Measurements from ENCODE around the gene TMEM170B.

TMEM170B gene

GRCh38 chr6:11586117-11586516 is 48.6 kb downstream of the TMEM170B start:
- Histone ChIP-seq H3K36me3 (ENCODE audit: insufficient read depth, low read length) (no peaks in the 10 kb centered on the region), H3K27ac (ENCODE audit: low read length) (no peak overlapping the region), H3K9me3 (ENCODE audit: insufficient read depth, low read length, severe bottlenecking) (no peaks in the 10 kb centered on the region), H3K4me1 (ENCODE audit: insufficient read depth, low read length) (no peaks in the 10 kb centered on the region), H3K9ac (ENCODE audit: low read depth, low read length) (no peak overlapping the region), H2AFZ (ENCODE audit: low read depth, low read length) (no peak overlapping the region), H4K20me1 (ENCODE audit: insufficient read depth, low read length) (no peaks in the 10 kb centered on the region), H3K79me2 (ENCODE audit: insufficient read depth, low read length) (no peaks in the 10 kb centered on the region), H3K27me3 (ENCODE audit: insufficient read depth, low read length, poor library complexity) (no peaks in the 10 kb centered on the region), H3K4me2 (ENCODE audit: insufficient read depth, low read length) (no peak overlapping the region), H3K4me3 (ENCODE audit: low read depth in 1 of 2, low read length in 2 of 2) (no peak overlapping the region)
- ATAC-seq (ENCODE audit: insufficient read depth, low read depth): no peak
- no peak for DNase-seq
- no peak for TF ChIP-seq EZH2 (IDR thresholded peaks at IDR 0.05; ENCODE audit: borderline replicate concordance, low read depth, low read length, severe bottlenecking)
- no peak for TF ChIP-seq CTCF (IDR thresholded peaks at IDR 0.05; ENCODE audit: borderline replicate concordance, extremely low read depth, low read length, poor library complexity, severe bottlenecking)

GRCh38 chr6:11586536-11586935 is 49.0 kb downstream of the TMEM170B start:
- no peaks in the 10 kb centered on the region for H3K4me1 ChIP-seq (ENCODE audit: insufficient read depth, low read length)
- no peaks in the 10 kb centered on the region for H3K9me3 ChIP-seq (ENCODE audit: insufficient read depth, low read length, severe bottlenecking)
- ATAC-seq (ENCODE audit: insufficient read depth, low read depth): no peak
- no peaks in the 10 kb centered on the region for H3K36me3 ChIP-seq (ENCODE audit: insufficient read depth, low read length)
- DNase-seq: no peak
- H3K27ac ChIP-seq (ENCODE audit: low read length): no peak overlapping the region
- H3K9ac ChIP-seq (ENCODE audit: low read depth, low read length): no peak overlapping the region
- H2AFZ ChIP-seq (ENCODE audit: low read depth, low read length): no peak overlapping the region
- no peak overlapping the region for H3K4me3 ChIP-seq (ENCODE audit: low read depth in 1 of 2, low read length in 2 of 2)
- no peaks in the 10 kb centered on the region for H3K27me3 ChIP-seq (ENCODE audit: insufficient read depth, low read length, poor library complexity)
- no peaks in the 10 kb centered on the region for H3K79me2 ChIP-seq (ENCODE audit: insufficient read depth, low read length)
- TF ChIP-seq EZH2 (IDR thresholded peaks at IDR 0.05; ENCODE audit: borderline replicate concordance, low read depth, low read length, severe bottlenecking): no peak
- no peak for TF ChIP-seq CTCF (IDR thresholded peaks at IDR 0.05; ENCODE audit: borderline replicate concordance, extremely low read depth, low read length, poor library complexity, severe bottlenecking)
- H4K20me1 ChIP-seq (ENCODE audit: insufficient read depth, low read length): no peaks in the 10 kb centered on the region
- no peak overlapping the region for H3K4me2 ChIP-seq (ENCODE audit: insufficient read depth, low read length)

GRCh38 chr6:11589261-11589660 is 51.7 kb downstream of the TMEM170B start:
- Histone ChIP-seq H3K4me2 (ENCODE audit: insufficient read depth, low read length) (no peak overlapping the region), H3K27me3 (ENCODE audit: insufficient read depth, low read length, poor library complexity) (no peaks in the 10 kb centered on the region), H3K4me3 (ENCODE audit: low read depth in 1 of 2, low read length in 2 of 2) (no peak overlapping the region), H4K20me1 (ENCODE audit: insufficient read depth, low read length) (no peaks in the 10 kb centered on the region), H3K36me3 (ENCODE audit: insufficient read depth, low read length) (no peaks in the 10 kb centered on the region), H3K27ac (ENCODE audit: low read length) (no peak overlapping the region), H3K9me3 (ENCODE audit: insufficient read depth, low read length, severe bottlenecking) (no peaks in the 10 kb centered on the region), H3K79me2 (ENCODE audit: insufficient read depth, low read length) (no peaks in the 10 kb centered on the region), H3K9ac (ENCODE audit: low read depth, low read length) (no peak overlapping the region), H3K4me1 (ENCODE audit: insufficient read depth, low read length) (no peaks in the 10 kb centered on the region), H2AFZ (ENCODE audit: low read depth, low read length) (no peak overlapping the region)
- no peak for TF ChIP-seq CTCF (IDR thresholded peaks at IDR 0.05; ENCODE audit: borderline replicate concordance, extremely low read depth, low read length, poor library complexity, severe bottlenecking)
- no peak for TF ChIP-seq EZH2 (IDR thresholded peaks at IDR 0.05; ENCODE audit: borderline replicate concordance, low read depth, low read length, severe bottlenecking)
- DNase-seq (no peak), ATAC-seq (ENCODE audit: insufficient read depth, low read depth) (no peak)

All from DND-41 (cell line).